Measurements from ENCODE around the gene DCAF5. TPM values are rescaled to one million over a fixed set of nuclear protein-coding genes. Genes with fewer than 3 reads are reported as not detected.

DCAF5 gene
- total RNA-seq, 2 experiments from 2014 or later, result 39.9 to 45.4 TPM

DNA sequence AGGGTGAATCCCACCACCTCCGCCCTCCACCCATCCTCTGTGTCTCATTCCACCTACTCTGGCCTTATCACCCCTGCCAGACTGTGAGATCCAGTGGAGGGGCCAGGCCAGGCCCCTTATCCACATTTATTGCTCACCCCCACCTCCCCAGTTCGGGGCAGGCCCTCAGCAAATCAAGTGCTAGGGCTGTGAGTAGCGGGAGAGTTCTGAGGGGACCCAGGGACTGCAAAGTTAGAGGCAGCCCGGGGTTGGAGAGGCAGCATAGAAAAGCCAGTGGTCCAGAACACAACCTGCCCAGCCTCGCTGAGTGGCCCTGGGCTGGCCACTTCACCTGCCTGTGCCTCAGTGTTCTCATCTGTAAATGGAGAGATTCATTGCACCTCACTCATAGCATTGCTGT, 146.6 kb downstream of the DCAF5 start:
- no peak overlapping the region for H3K27ac Mint-ChIP-seq
- DNase-seq, result no peak
- H3K36me3 Mint-ChIP-seq, result no peaks in the 10 kb centered on the region
- H3K4me3 Mint-ChIP-seq, result no peak overlapping the region
- CTCF ChIA-PET, result no interaction called here
- peaks cover 7% of the 10 kb centered on the region for H3K4me1 Mint-ChIP-seq
- no peaks in the 10 kb centered on the region for H3K9me3 Mint-ChIP-seq (ENCODE audit: low read depth)
- peaks cover 4% of the 10 kb centered on the region for H3K27me3 Mint-ChIP-seq
- no peak for ATAC-seq

DNA sequence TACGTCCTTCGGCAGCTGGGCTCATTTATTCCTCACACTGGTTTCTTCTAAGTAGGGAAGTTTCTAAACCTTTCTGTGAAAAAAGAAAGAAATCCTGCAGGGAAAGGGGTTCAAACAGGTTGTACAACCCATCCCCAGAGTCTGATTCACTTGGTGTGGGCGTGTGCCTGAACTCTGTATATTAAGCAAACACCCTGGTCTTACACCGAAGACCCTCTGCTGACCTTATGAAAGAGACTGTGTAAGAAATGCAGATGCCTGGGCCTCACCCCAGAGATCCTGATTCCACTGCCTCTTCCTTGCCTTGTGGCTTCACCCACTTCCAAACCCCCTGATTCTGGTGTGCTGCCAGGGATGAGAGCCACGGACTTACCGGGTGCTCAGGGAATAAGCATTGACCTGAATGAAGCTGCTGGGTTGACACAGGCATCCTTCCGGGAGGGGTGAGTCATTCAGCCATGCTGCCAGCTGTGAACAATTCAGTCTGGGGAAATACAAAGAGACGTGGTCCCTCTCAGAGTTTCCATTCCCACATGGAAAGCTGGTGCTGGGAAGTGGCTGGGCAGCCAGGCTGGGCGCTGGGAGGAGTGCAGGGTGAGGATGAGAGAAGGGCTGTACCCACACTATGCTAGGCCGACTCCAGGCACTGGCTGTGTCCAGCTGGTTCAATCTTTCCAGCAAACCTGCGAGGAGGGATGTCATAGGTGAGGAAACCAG, 147.3 kb downstream of the DCAF5 start:
- DNase-seq (no peak), ATAC-seq (no peak)
- H3K27me3 Mint-ChIP-seq, result peaks cover 4% of the 10 kb centered on the region
- no peaks in the 10 kb centered on the region for H3K36me3 Mint-ChIP-seq
- no peak overlapping the region for H3K27ac Mint-ChIP-seq
- H3K4me1 Mint-ChIP-seq, result peaks cover 4% of the 10 kb centered on the region
- CTCF ChIA-PET, result interaction anchor here (0.7 kb wide), 1 partner anchor 95 kb away, joined by 3 read pairs; no protein-coding TSS in a partner anchor
- H3K9me3 Mint-ChIP-seq (ENCODE audit: low read depth), result no peaks in the 10 kb centered on the region
- H3K4me3 Mint-ChIP-seq, result no peak overlapping the region

DNA sequence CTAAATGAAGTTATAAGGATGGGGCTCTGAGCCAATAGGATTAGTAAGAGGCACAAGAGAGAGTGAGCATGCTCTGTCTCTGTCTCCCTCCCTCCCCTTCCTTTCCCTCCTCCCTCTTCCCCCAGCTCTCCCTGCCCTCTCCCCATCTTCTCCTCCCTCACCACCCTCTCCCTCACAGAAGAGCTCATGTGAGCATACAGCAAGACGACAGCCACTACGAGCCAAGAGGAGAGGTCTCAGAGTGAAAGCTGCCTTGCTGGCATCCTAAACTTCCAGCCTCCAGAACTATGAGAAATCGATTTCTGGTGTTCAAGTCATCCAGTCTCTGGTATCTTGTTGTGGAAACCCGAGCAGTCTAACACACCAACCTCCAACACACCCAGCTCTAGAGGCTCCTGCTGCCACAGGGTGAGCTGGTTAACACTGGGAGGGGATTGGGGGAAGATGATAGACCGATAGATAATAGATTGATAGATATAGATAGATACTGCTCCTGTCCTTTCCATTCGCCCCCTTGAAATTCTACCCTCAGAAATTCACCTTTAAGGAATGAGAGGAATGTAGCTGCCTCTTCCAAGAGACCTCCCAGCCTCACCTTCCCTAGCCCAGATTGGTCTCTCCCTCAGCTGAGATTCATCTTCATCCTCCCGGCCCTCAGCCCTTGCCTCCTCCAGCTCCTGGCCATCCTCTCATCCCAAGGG, 148.0 kb downstream of the DCAF5 start:
- no peaks in the 10 kb centered on the region for H3K9me3 Mint-ChIP-seq (ENCODE audit: low read depth)

DNA sequence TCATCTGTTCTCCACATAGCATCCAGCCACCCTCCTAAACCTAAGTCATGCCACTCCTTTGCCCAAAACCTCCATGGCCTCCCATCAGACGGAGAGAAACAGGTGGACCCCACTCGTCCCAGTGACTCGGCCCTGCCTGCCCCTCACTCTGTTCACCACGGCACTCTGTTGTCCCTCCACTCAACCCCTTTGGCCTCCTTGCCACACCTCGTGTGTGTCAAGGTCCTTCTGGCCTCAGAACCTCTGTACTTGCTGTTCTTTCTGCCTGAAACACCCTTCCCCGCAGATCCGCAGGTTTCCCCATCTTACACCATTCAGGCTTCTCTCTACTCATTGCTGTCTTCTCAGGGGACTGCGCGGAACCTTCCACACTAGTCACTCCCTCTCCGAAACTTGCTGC, 149.3 kb downstream of the DCAF5 start:
- no peak for ATAC-seq
- H3K27ac Mint-ChIP-seq, result no peak overlapping the region
- CTCF ChIA-PET, result interaction anchor here (1.5 kb wide), 1 partner anchor 104 kb away, joined by 4 read pairs; no protein-coding TSS in a partner anchor

More for the DNA sequence above, 148.0 kb downstream of the DCAF5 start:
- Mint-ChIP-seq H3K4me1 (no peaks in the 10 kb centered on the region), H3K36me3 (no peaks in the 10 kb centered on the region), H3K27me3 (peaks cover 4% of the 10 kb centered on the region), H3K4me3 (no peak overlapping the region), H3K27ac (no peak overlapping the region)
- CTCF ChIA-PET, result no interaction called here
- DNase-seq, result no peak
- no peak for ATAC-seq

DNA sequence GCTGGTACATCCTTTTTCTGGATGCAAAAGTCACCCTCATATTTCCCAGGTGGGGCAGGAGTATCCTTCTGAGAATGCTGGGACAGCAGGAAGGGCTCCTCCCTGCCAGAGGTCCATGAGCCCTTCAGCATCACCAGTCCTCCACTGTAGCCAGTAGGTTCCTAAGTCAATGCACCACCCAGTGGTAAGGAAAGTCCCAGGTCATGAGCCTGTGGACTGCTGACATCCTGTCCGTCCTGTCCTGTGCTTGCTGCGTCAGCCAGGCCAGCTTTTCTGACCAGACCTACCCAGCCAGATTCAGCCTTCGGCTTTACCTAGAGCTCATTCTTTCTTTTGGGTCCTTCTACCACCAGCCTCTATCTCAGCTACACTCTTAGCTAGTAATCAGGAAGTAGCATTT, 150.8 kb downstream of the DCAF5 start:
- ATAC-seq, result no peak
- no peaks in the 10 kb centered on the region for H3K36me3 Mint-ChIP-seq
- H3K4me1 Mint-ChIP-seq, result peaks cover 4% of the 10 kb centered on the region
- H3K27ac Mint-ChIP-seq, result no peak overlapping the region
- DNase-seq, result no peak
- H3K27me3 Mint-ChIP-seq, result peaks cover 7% of the 10 kb centered on the region
- no peak overlapping the region for H3K4me3 Mint-ChIP-seq
- CTCF ChIA-PET, result interaction anchor here (0.8 to 2.2 kb wide), 6 partner anchors 13 to 140 kb away, joined by 3 to 7 read pairs (median 4); no protein-coding TSS in a partner anchor
- H3K9me3 Mint-ChIP-seq (ENCODE audit: low read depth), result no peaks in the 10 kb centered on the region

More for the DNA sequence above, 149.3 kb downstream of the DCAF5 start:
- Mint-ChIP-seq H3K4me1 (no peaks in the 10 kb centered on the region), H3K9me3 (ENCODE audit: low read depth) (no peaks in the 10 kb centered on the region), H3K4me3 (no peak overlapping the region), H3K27me3 (peaks cover 4% of the 10 kb centered on the region), H3K36me3 (no peaks in the 10 kb centered on the region)
- DNase-seq, result no peak

DNA sequence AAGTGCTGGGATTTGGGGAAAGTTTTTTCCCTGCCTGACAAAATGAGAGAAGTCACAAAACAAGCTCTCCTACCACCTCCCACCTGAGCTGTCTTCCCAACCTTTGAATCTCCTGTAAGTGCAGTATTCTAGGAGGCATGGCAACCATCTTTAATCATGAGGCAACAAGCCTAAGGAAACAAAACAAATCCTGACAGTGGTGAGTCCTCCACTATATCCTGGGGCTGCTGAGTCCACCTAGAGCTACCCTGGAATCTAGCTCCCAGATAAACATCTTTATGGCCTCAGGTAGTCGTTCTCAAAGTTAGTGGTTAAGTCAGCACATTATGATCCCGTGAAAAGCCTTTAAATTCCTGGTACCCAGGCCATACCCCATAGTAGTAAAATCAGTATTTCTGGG, 151.5 kb downstream of the DCAF5 start:
- H3K4me1 Mint-ChIP-seq, result peaks cover 5% of the 10 kb centered on the region
- CTCF ChIA-PET, result interaction anchor here (1.4 to 2.2 kb wide), 2 partner anchors 90 to 106 kb away, joined by 4 to 7 read pairs; no protein-coding TSS in a partner anchor

More for the DNA sequence above, 151.5 kb downstream of the DCAF5 start:
- H3K9me3 Mint-ChIP-seq (ENCODE audit: low read depth), result no peaks in the 10 kb centered on the region
- DNase-seq, result no peak
- H3K27me3 Mint-ChIP-seq, result peaks cover 7% of the 10 kb centered on the region
- H3K36me3 Mint-ChIP-seq, result no peaks in the 10 kb centered on the region
- H3K4me3 Mint-ChIP-seq, result no peak overlapping the region
- H3K27ac Mint-ChIP-seq, result no peak overlapping the region
- no peak for ATAC-seq

Other genes starting within 250 kb of the DCAF5 start
- gene ACTN1, start 173.8 kb downstream of the DCAF5 start, total RNA-seq, result 10 to 100 TPM; 26.8 to 56.0 TPM
- 1 to 10 TPM; 5.5 to 6.1 TPM for gene EXD2, start 38.4 kb upstream of the DCAF5 start, total RNA-seq
- gene GALNT16, start 107.0 kb upstream of the DCAF5 start, total RNA-seq, result under 1 TPM; 0.16 to 0.35 TPM
- 100 to 1,000 TPM; 291 to 348 TPM for gene ERH, start 245.2 kb upstream of the DCAF5 start, total RNA-seq
- gene SLC39A9, start 245.6 kb upstream of the DCAF5 start, total RNA-seq, result 10 to 100 TPM; 40.7 to 50.5 TPM

All from activated CD8-positive, alpha-beta memory T cell treated with anti-CD3 and anti-CD28 coated beads, Interleukin-2, amount 10 ng/mL, durations not matched to agents 7 days and 5 days (primary cell).